Measurements from ENCODE around the gene TMEM272. TPM values are rescaled to one million over a fixed set of nuclear protein-coding genes. Genes with fewer than 3 reads are reported as not detected.

The TMEM272 gene
- total RNA-seq, 1 experiment from 2014 or later = 0.17 TPM

GRCh38 chr13:51885651-51886050, 40.7 kb upstream of the TMEM272 start:
- no peaks in the 10 kb centered on the region for H3K9me2 ChIP-seq (ENCODE audit: insufficient read depth)
- no peak overlapping the region for H3K9ac ChIP-seq (ENCODE audit: low read length)
- TF ChIP-seq POLR2AphosphoS5 (IDR thresholded peaks at IDR 0.05; ENCODE audit: low read depth, low read length) = no peak
- no peak for TF ChIP-seq SIN3A (IDR thresholded peaks at IDR 0.05; ENCODE audit: low read depth)
- TF ChIP-seq EGR1 (IDR thresholded peaks at IDR 0.05; ENCODE audit: low read depth) = no peak
- TF ChIP-seq EZH2phosphoT487 (IDR thresholded peaks at IDR 0.05; ENCODE audit: borderline replicate concordance) = no peak
- TF ChIP-seq RAD21 (IDR thresholded peaks at IDR 0.05; ENCODE audit: low read depth) = no peak
- no peak for TF ChIP-seq REST (IDR thresholded peaks at IDR 0.05; ENCODE audit: low read depth)
- no peak for TF ChIP-seq JUND (IDR thresholded peaks at IDR 0.05)
- no peak for TF ChIP-seq SP1 (IDR thresholded peaks at IDR 0.05; ENCODE audit: low read depth)
- no peak for TF ChIP-seq ATF3 (IDR thresholded peaks at IDR 0.05)
- no peak for TF ChIP-seq POLR2A (IDR thresholded peaks at IDR 0.05; ENCODE audit: borderline replicate concordance, extremely low read depth, insufficient read depth, insufficient read length)
- no peak for TF ChIP-seq ZFX (IDR thresholded peaks at IDR 0.05)
- no peak for TF ChIP-seq YY1 (IDR thresholded peaks at IDR 0.05; ENCODE audit: extremely low read depth, insufficient replicate concordance, low read depth, low read length)
- no peak for TF ChIP-seq ZBTB33 (IDR thresholded peaks at IDR 0.05; ENCODE audit: extremely low read depth, insufficient replicate concordance, low read length)
- TF ChIP-seq CEBPB (IDR thresholded peaks at IDR 0.05; ENCODE audit: low read depth) = no peak
- ChIA-PET RAD21 (ENCODE audit: low non-redundant PET in 1 of 2, low total read pairs in 2 of 2, uncharacterized antibody in 2 of 2, unreplicated experiment in 2 of 2) (no interaction called here), POLR2A (no interaction called here), CTCF (no interaction called here)
- no peak for ATAC-seq
- no peaks in the 10 kb centered on the region for H3K79me2 ChIP-seq (ENCODE audit: insufficient read depth, low read length)
- no peaks in the 10 kb centered on the region for H3K27me3 ChIP-seq (ENCODE audit: insufficient read depth, low read length)
- H3K36me3 ChIP-seq (ENCODE audit: control insufficient read depth in 1 of 2, insufficient read depth in 2 of 2, low read length in 2 of 2) = no peaks in the 10 kb centered on the region
- H4K20me1 ChIP-seq (ENCODE audit: insufficient read depth) = no peaks in the 10 kb centered on the region
- no peaks in the 10 kb centered on the region for H3K4me1 ChIP-seq (ENCODE audit: control insufficient read depth in 1 of 2, insufficient read depth in 2 of 2, low read length in 2 of 2)
- no peaks in the 10 kb centered on the region for H3K9me3 ChIP-seq (ENCODE audit: control insufficient read depth in 1 of 2, insufficient read depth in 1 of 2, low read depth in 1 of 2, low read length in 2 of 2)
- H3K4me3 ChIP-seq (replicated peaks in 1 of 2; ENCODE audit: low read depth in 1 of 2, low read length in 2 of 2) = no peak overlapping the region
- H2AFZ ChIP-seq (ENCODE audit: low read depth, low read length, poor library complexity, severe bottlenecking) = no peak overlapping the region
- no peak overlapping the region for H3K27ac ChIP-seq (ENCODE audit: low read depth, low read length)
- intact Hi-C loops (cut with micrococcal nuclease) = no loop called here
- no peak overlapping the region for H3K4me2 ChIP-seq (ENCODE audit: low read length)
- no TSS peak for BruUV-seq (replicated peaks)
- DNase-seq (ENCODE audit: low read depth, low spot score) = no peak
